Endodermal cell (in vitro differentiated cells): Measurements from ENCODE around the gene SVOPL. TPM values are rescaled to one million over a fixed set of nuclear protein-coding genes. Genes with fewer than 3 reads are reported as not detected.

Source experiments
- DNase-seq: peaks from one replicate; pipeline ENCODE4 v3.0.0-alpha.2; 2017
- H3K27ac ChIP-seq: 2 replicates; pipeline ENCODE4 v1.5.1; 2013; ENCODE audit warnings: mild to moderate bottlenecking, low read depth, low read length, moderate library complexity
- H3K27me3 ChIP-seq: 2 replicates; pipeline ENCODE4 v1.6.1; 2013; ENCODE audit warnings: mild to moderate bottlenecking, low read length, moderate library complexity; ENCODE audit not compliant: insufficient read depth, control insufficient read depth, poor library complexity, severe bottlenecking
- H3K36me3 ChIP-seq: 2 replicates; pipeline ENCODE4 v1.7.0; 2013; ENCODE audit warnings: mild to moderate bottlenecking, low read length, moderate library complexity; ENCODE audit not compliant: control insufficient read depth, insufficient read depth
- H3K4me1 ChIP-seq: one replicate; pipeline ENCODE4 v1.7.0; 2013; ENCODE audit warnings: low read length; ENCODE audit not compliant: control insufficient read depth, insufficient read depth
- H3K4me3 ChIP-seq: 2 replicates; pipeline ENCODE4 v1.5.1; 2013; ENCODE audit warnings: mild to moderate bottlenecking, low read length, moderate library complexity
- H3K9ac ChIP-seq: 2 replicates; pipeline ENCODE4 v1.6.1; 2013; ENCODE audit warnings: mild to moderate bottlenecking, low read length, moderate library complexity; ENCODE audit not compliant: poor library complexity, severe bottlenecking; ENCODE audit errors: extremely low read depth
- H3K9me3 ChIP-seq: 2 replicates; pipeline ENCODE4 v1.6.1; 2013; ENCODE audit warnings: mild to moderate bottlenecking, low read length, moderate library complexity; ENCODE audit not compliant: control insufficient read depth
- H3K27ac Mint-ChIP-seq: 2 replicates; pipeline ENCODE4 v1.8.0; 2020; ENCODE audit warnings: mixed read lengths
- H3K27me3 Mint-ChIP-seq: 2 replicates; pipeline ENCODE4 v1.8.0; 2021; ENCODE audit warnings: mild to moderate bottlenecking, mixed read lengths; ENCODE audit not compliant: insufficient read depth
- H3K36me3 Mint-ChIP-seq: 2 replicates; pipeline ENCODE4 v1.8.0; 2020; ENCODE audit warnings: low read depth, mixed read lengths
- H3K4me1 Mint-ChIP-seq: 2 replicates; pipeline ENCODE4 v1.8.0; 2020; ENCODE audit warnings: mixed read lengths
- H3K4me3 Mint-ChIP-seq: 2 replicates; pipeline ENCODE4 v1.8.0; 2020; ENCODE audit warnings: mild to moderate bottlenecking, moderate library complexity, mixed read lengths
- H3K9me3 Mint-ChIP-seq: 2 replicates; pipeline ENCODE4 v1.8.0; 2020; ENCODE audit warnings: mild to moderate bottlenecking, mixed read lengths
- WGBS, 2 experiments: methylation state at CpG; one replicate each; pipeline versions ENCODE4 v1.1.5 to v1.1.7; 2013; ENCODE audit warnings: missing lambda C conversion rate in 2 of 2, mixed read lengths in 1 of 2; ENCODE audit not compliant: insufficient coverage in 1 of 2, insufficient read length in 1 of 2; 5-methylcytosine and 5-hydroxymethylcytosine counted together
- total RNA-seq, 2 donors: library from RNA; stranded (reverse); fragmentation: NEBNext Ultra II Directional in 1 of 2; extraction: Animal tissue kit (Norgen Biotek cat#: 25700) in 1 of 2; gene quantifications; 2 replicates in 1 of 2; 3 replicates in 1 of 2; pipeline ENCODE4 v1.2.1, GENCODE V29; 2021
- TF ChIP-seq, protein P1 (sequence below): fragments of 200-600 bp; sonication (generic); conservative IDR thresholded peaks from 2 replicates; pipeline ENCODE4 v1.5.0; 2021; ENCODE audit warnings: antibody characterized with exemption, mild to moderate bottlenecking

SVOPL gene
- total RNA-seq, 2 donors from 2014 or later: 0.86 to 0.95 TPM

DNA sequence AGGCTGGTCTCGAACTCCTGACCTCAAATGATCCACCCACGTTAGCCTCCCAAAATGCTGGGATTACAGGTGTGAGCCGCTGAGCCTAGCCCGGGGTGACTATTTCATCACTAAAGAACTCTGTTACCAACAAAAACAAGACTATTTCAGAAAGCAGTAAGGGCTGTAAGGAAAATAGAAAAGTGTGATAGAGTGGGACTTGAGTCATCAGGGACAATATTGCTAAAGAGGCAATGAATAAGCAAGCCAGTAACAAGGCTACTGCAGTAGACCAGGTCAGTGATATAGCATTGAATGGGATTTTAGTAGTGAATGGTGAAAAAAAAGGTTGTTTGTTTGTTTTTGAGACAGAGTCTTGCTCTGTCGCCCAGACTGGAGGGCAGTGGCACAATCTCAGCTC, 51.7 kb downstream of the SVOPL start:
- H3K27ac ChIP-seq: no peak overlapping the region
- H3K27me3 Mint-ChIP-seq: no peaks in the 10 kb centered on the region
- no peak overlapping the region for H3K27ac Mint-ChIP-seq
- H3K4me1 Mint-ChIP-seq: no peaks in the 10 kb centered on the region
- no peak overlapping the region for H3K4me3 ChIP-seq
- H3K9me3 Mint-ChIP-seq: peaks cover 17% of the 10 kb centered on the region
- H3K36me3 Mint-ChIP-seq: no peaks in the 10 kb centered on the region
- peaks cover 7% of the 10 kb centered on the region for H3K9me3 ChIP-seq
- H3K4me3 Mint-ChIP-seq: no peak overlapping the region
- H3K36me3 ChIP-seq: no peaks in the 10 kb centered on the region
- TF ChIP-seq, protein P1, sequence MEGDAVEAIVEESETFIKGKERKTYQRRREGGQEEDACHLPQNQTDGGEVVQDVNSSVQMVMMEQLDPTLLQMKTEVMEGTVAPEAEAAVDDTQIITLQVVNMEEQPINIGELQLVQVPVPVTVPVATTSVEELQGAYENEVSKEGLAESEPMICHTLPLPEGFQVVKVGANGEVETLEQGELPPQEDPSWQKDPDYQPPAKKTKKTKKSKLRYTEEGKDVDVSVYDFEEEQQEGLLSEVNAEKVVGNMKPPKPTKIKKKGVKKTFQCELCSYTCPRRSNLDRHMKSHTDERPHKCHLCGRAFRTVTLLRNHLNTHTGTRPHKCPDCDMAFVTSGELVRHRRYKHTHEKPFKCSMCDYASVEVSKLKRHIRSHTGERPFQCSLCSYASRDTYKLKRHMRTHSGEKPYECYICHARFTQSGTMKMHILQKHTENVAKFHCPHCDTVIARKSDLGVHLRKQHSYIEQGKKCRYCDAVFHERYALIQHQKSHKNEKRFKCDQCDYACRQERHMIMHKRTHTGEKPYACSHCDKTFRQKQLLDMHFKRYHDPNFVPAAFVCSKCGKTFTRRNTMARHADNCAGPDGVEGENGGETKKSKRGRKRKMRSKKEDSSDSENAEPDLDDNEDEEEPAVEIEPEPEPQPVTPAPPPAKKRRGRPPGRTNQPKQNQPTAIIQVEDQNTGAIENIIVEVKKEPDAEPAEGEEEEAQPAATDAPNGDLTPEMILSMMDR: no peak
- no peak for DNase-seq
- 88 to 96% methylated on average over 1 to 5 of the region's 5 CpGs for WGBS, 2 experiments
- no peak overlapping the region for H3K9ac ChIP-seq
- H3K4me1 ChIP-seq: no peaks in the 10 kb centered on the region
- no peaks in the 10 kb centered on the region for H3K27me3 ChIP-seq

DNA sequence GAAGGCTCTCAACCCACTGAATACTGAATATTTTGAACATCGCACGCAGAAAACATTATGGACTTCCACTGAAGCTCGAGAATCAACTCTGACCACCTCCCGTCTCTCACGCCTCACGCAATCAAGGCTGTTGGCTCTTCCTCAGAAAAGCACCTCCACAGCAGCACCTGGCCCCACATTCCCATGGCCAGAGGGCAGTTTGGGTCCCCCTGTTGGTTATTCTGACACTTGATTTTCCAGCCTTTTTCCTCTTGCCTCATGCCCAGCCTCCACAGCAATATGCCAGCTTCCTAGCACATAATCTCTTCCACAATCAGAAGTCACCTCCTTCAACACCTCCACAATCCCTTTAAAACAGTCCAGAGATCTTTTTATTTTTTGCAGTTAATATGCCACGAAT, 55.9 kb downstream of the SVOPL start:
- Histone ChIP-seq H3K36me3 (no peaks in the 10 kb centered on the region), H3K9ac (no peak overlapping the region), H3K27ac (no peak overlapping the region), H3K4me1 (no peaks in the 10 kb centered on the region), H3K27me3 (no peaks in the 10 kb centered on the region), H3K4me3 (no peak overlapping the region), H3K9me3 (no peaks in the 10 kb centered on the region)
- TF ChIP-seq, protein P1: peak; percentile 72
- Mint-ChIP-seq H3K27ac (no peak overlapping the region), H3K36me3 (no peaks in the 10 kb centered on the region), H3K27me3 (no peaks in the 10 kb centered on the region), H3K9me3 (peaks cover 2% of the 10 kb centered on the region), H3K4me1 (no peaks in the 10 kb centered on the region), H3K4me3 (no peak overlapping the region)
- DNase-seq: peak; percentile 78
- 92 to 98% methylated on average over 7 of the region's 7 CpGs for WGBS, 2 experiments

DNA sequence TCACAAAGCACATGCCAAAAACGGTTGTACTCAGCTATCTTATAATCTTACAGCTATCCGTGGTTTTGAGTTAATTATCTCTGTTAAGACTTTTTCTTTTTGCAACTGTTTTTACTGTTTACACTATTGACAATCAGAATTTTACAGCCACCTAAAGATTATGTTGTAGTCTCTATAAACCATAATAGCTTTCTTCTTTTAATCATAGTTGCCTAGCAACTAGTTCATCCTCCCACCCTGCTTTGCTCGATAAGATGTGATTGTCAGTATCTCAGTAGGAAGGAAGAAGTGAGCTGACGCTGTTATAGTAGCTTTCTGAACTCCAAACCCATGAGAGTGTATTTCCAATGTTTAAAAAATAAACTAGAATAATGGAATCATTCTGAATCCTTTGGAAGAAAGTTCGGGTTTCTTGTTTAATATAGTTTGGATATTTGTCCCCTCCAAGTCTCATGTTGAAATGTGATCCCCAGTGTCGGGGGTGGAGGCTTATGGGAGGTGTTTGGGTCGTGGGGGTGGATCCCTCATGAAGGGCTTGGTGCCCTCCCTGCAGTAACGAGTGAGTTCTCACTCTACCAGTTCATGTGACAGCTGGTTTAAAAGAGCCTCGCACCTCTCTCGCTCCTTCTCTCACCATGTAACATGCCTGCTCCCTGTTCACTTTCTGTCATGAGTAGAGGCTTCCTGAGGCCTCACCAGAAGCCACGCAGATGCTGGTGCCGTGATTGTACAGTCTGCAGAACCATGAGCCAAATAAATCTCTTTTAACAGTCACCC, 68.1 kb downstream of the SVOPL start:
- Histone ChIP-seq H3K27me3 (no peaks in the 10 kb centered on the region), H3K36me3 (no peaks in the 10 kb centered on the region), H3K9ac (no peak overlapping the region), H3K4me3 (no peak overlapping the region), H3K4me1 (no peaks in the 10 kb centered on the region), H3K27ac (no peak overlapping the region), H3K9me3 (no peaks in the 10 kb centered on the region)
- Mint-ChIP-seq H3K27me3 (no peaks in the 10 kb centered on the region), H3K4me1 (no peaks in the 10 kb centered on the region), H3K9me3 (no peaks in the 10 kb centered on the region), H3K4me3 (no peak overlapping the region), H3K27ac (no peak overlapping the region), H3K36me3 (no peaks in the 10 kb centered on the region)
- DNase-seq: peak; percentile 17
- TF ChIP-seq, protein P1: no peak
- WGBS, 2 experiments: 88 to 91% methylated on average over 6 to 12 of the region's 12 CpGs
